Endothelial cell of umbilical vein (primary cell): ENCODE measurements around the gene FANCC. TPM values are rescaled to one million over a fixed set of nuclear protein-coding genes. Genes with fewer than 3 reads are reported as not detected.

Experiments
- BruUV-seq: library from RNA; stranded (reverse); fragments of 400-500 nt; replicated peaks from 2 replicates; lab custom pipeline; 2021; lab: Mats Ljungman, UMichigan
- CTCF ChIA-PET: fragments of 300-600, 350-600 bp; sonication (Branson Sonifier 250); formaldehyde crosslinking; loops from one replicate; lab custom pipeline; 2021; ENCODE audit warnings: antibody characterized with exemption, inconsistent platforms; lab: Charles Lee
- POLR2A ChIA-PET: fragments of 300-600, 350-600 bp; sonication (Branson Sonifier 250); formaldehyde crosslinking; loops from one replicate; lab custom pipeline; 2021; ENCODE audit warnings: antibody characterized with exemption, inconsistent platforms; lab: Charles Lee
- DNase-seq: peaks from one replicate; pipeline ENCODE4 v3.0.0-alpha.2; 2011; ENCODE audit warnings: low read depth, low spot score
- FAIRE-seq: peaks from 2 replicates; lab custom pipeline; 2011; peaks lifted over from hg19 to GRCh38; lab: Jason Lieb, UNC
- H2AFZ ChIP-seq: 2 replicates; pipeline ENCODE4 v1.6.0; 2012; ENCODE audit warnings: low read depth, low read length, control low read depth, inconsistent platforms
- H3K27ac ChIP-seq: 2 replicates; pipeline ENCODE4 v1.5.1; 2011; ENCODE audit warnings: low read depth, mild to moderate bottlenecking, control low read depth, low read length, moderate library complexity; ENCODE audit not compliant: insufficient read depth
- H3K27me3 ChIP-seq, 2 experiments: 2 replicates each; pipeline versions ENCODE4 v1.6.0 to v1.6.1; 2011; ENCODE audit warnings: low read length in 2 of 2, mixed read lengths in 1 of 2; ENCODE audit not compliant: control insufficient read depth in 2 of 2, insufficient read depth in 2 of 2
- H3K36me3 ChIP-seq, 2 experiments: 2 replicates in 1 of 2; 3 replicates in 1 of 2; pipeline ENCODE4 v1.5.1; 2011; ENCODE audit warnings: low read length in 2 of 2, mild to moderate bottlenecking in 1 of 2, moderate library complexity in 1 of 2; ENCODE audit not compliant: control insufficient read depth in 2 of 2, insufficient read depth in 2 of 2; ENCODE audit errors: extremely low read depth in 1 of 2
- H3K4me1 ChIP-seq: 3 replicates; pipeline ENCODE4 v1.5.1; 2011; ENCODE audit warnings: mild to moderate bottlenecking, low read length; ENCODE audit not compliant: control insufficient read depth, insufficient read depth; ENCODE audit errors: extremely low read depth
- H3K4me2 ChIP-seq: 2 replicates; pipeline ENCODE4 v1.6.1; 2011; ENCODE audit warnings: low read length, control low read depth, mixed read lengths; ENCODE audit not compliant: insufficient read depth
- H3K4me3 ChIP-seq, 3 experiments: fragments of 200-600 bp in 1 of 3; sonication (generic), shearing (Covaris generic) in 1 of 3; replicated peaks in 1 of 3; 2 replicates each; pipeline ENCODE4 v1.5.1; 2011 to 2016; ENCODE audit warnings: control low read depth in 3 of 3, low read length in 3 of 3, mild to moderate bottlenecking in 2 of 3, inconsistent platforms in 1 of 3, low read depth in 1 of 3, moderate library complexity in 1 of 3; ENCODE audit not compliant: insufficient read depth in 1 of 3
- H3K79me2 ChIP-seq: 2 replicates; pipeline ENCODE4 v1.6.0; 2012; ENCODE audit warnings: low read length, inconsistent platforms; ENCODE audit not compliant: control insufficient read depth, insufficient read depth
- H3K9ac ChIP-seq: replicated peaks from 2 replicates; pipeline ENCODE3; 2011; ENCODE audit warnings: low read length, control low read depth; ENCODE audit not compliant: insufficient read depth; ENCODE audit errors: extremely low read depth
- H3K9me1 ChIP-seq: replicated peaks from 3 replicates; pipeline ENCODE4 v1.6.0; 2011; ENCODE audit warnings: mild to moderate bottlenecking, low read length; ENCODE audit not compliant: control insufficient read depth, insufficient read depth; ENCODE audit errors: extremely low read depth
- H3K9me3 ChIP-seq: replicated peaks from 2 replicates; pipeline ENCODE4 v1.5.1; 2012; ENCODE audit warnings: low read length, inconsistent platforms; ENCODE audit not compliant: control insufficient read depth, insufficient read depth
- H4K20me1 ChIP-seq: replicated peaks from 2 replicates; pipeline ENCODE3; 2011; ENCODE audit warnings: mild to moderate bottlenecking, low read length; ENCODE audit not compliant: control insufficient read depth, insufficient read depth; ENCODE audit errors: extremely low read depth
- CTCF ChIP-seq, 2 donors: IDR thresholded peaks; 1 replicate in 1 of 2; 2 replicates in 1 of 2; pipeline ENCODE4 v1.5.1; 2011; ENCODE audit warnings: low read length in 2 of 2, mild to moderate bottlenecking in 2 of 2, moderate library complexity in 2 of 2, control low read depth in 1 of 2, inconsistent platforms in 1 of 2, low read depth in 1 of 2; ENCODE audit not compliant: insufficient read depth in 1 of 2; ENCODE audit errors: extremely low read depth in 1 of 2
- EZH2 ChIP-seq: IDR thresholded peaks from 2 replicates; pipeline ENCODE4 v1.6.1; 2012; ENCODE audit warnings: borderline replicate concordance, low read depth, mild to moderate bottlenecking, moderate library complexity, low read length, inconsistent platforms; ENCODE audit not compliant: severe bottlenecking
- FOS ChIP-seq: IDR thresholded peaks from 2 replicates; pipeline ENCODE4 v1.6.1; 2011; ENCODE audit warnings: mild to moderate bottlenecking, low read length, moderate library complexity, borderline replicate concordance; ENCODE audit not compliant: insufficient read depth
- GATA2 ChIP-seq: IDR thresholded peaks from 2 replicates; pipeline ENCODE4 v1.7.0; 2011; ENCODE audit warnings: low read depth, mild to moderate bottlenecking, moderate library complexity, mixed read lengths, low read length; ENCODE audit not compliant: insufficient read length, insufficient read depth
- JUN ChIP-seq: IDR thresholded peaks from 2 replicates; pipeline ENCODE4 v1.6.1; 2011; ENCODE audit warnings: borderline replicate concordance, low read depth; ENCODE audit not compliant: insufficient read length, insufficient read depth
- MAX ChIP-seq: IDR thresholded peaks from 2 replicates; pipeline ENCODE4 v1.6.1; 2011; ENCODE audit not compliant: insufficient read depth, insufficient read length
- MYC ChIP-seq: IDR thresholded peaks from one replicate; pipeline ENCODE4 v1.6.1; 2011; ENCODE audit warnings: mild to moderate bottlenecking, low read depth, low read length
- POLR2A ChIP-seq: IDR thresholded peaks from 2 replicates; pipeline ENCODE4 v1.6.1; 2012; ENCODE audit warnings: low read depth, mild to moderate bottlenecking, control low read depth, low read length
- POLR2AphosphoS5 ChIP-seq: IDR thresholded peaks from 2 replicates; pipeline ENCODE4 v1.6.1; 2012; ENCODE audit warnings: low read depth, mild to moderate bottlenecking, control low read depth, low read length, moderate library complexity; ENCODE audit not compliant: insufficient read depth
- dilution Hi-C: fragments of 300-500 bp; cut with MboI; formaldehyde crosslinking; loops from one replicate; pipeline ENCODE4 v1.15.0; 2019; ENCODE audit warnings: low sequenced_read_pairs; ENCODE audit not compliant: extremely low pct_ligation_motif_present
- intact Hi-C: fragments of 100-400 bp; cut with micrococcal nuclease; formaldehyde crosslinking; loops from one replicate; pipeline ENCODE4 v1.10.0; 2022
- polyA plus RNA-seq, 4 experiments: library from polyadenylated mRNA; depleted of rRNA in 3 of 4; stranded (reverse) in 3 of 4; unstranded in 1 of 4; fragments of >200 nt; gene quantifications; 2 replicates each; pipeline versions ENCODE4 v1.2.1 to v1.2.3, GENCODE V29; 2011 to 2012; ENCODE audit warnings: missing spikeins in 1 of 4
- total RNA-seq: library from RNA; stranded (reverse); gene quantifications from 2 replicates; pipeline ENCODE4 v1.2.3, GENCODE V29; 2021

Gene FANCC
- total and polyA plus RNA-seq, 2 donors (not counting 3 experiments of a cell fraction or from before 2014, with no cell fraction given): 5.7 to 13.1 TPM

DNA sequence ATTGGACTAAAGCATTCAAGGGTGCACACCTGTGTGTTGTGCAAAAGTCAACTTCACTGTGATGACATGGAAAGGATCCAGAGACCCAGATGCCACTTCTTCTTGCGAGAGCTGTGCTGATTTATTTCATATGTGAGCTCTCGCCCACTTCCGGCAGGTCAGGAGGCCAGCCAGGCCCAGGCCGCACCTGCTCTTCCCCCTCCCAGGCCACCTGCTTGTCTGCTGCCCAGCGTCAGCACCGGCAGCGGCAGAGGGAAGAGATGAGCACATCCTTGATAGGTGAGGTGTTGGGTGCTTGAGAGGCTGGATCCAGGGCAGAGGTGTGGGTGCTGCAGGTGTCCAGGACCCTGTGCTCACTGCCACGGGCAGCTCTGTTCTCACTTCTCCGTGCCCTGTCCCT is 242.9 kb downstream of the FANCC start:
- BruUV-seq: no TSS peak
- H3K4me1 ChIP-seq: no peaks in the 10 kb centered on the region
- TF ChIP-seq JUN: no peak
- no peak for TF ChIP-seq POLR2AphosphoS5
- TF ChIP-seq EZH2: no peak
- no peak for TF ChIP-seq FOS
- no peak for TF ChIP-seq MAX
- no peak for TF ChIP-seq POLR2A
- no peak for TF ChIP-seq CTCF (IDR thresholded peaks at IDR 0.05; ENCODE audit: extremely low read depth in 1 of 2, insufficient read depth in 1 of 2, low read depth in 1 of 2, low read length in 2 of 2)
- TF ChIP-seq MYC: no peak
- no peak for TF ChIP-seq GATA2
- ChIA-PET CTCF (interaction anchor here (1.3 kb wide), 1 partner anchor 291 kb away, joined by 4 read pairs; no protein-coding TSS in a partner anchor), POLR2A (no interaction called here)
- H3K9ac ChIP-seq: no peak overlapping the region
- no peaks in the 10 kb centered on the region for H3K9me1 ChIP-seq
- peaks cover 10% of the 10 kb centered on the region for H3K79me2 ChIP-seq
- no peak overlapping the region for H3K4me3 ChIP-seq
- H3K9me3 ChIP-seq: no peaks in the 10 kb centered on the region
- no peaks in the 10 kb centered on the region for H4K20me1 ChIP-seq
- H3K27ac ChIP-seq: no peak overlapping the region
- no peak overlapping the region for H2AFZ ChIP-seq
- intact Hi-C loops: no loop called here
- H3K36me3 ChIP-seq: peaks cover 0 to 12% of the 10 kb centered on the region in 2 experiments
- no peak for DNase-seq
- no peak for FAIRE-seq
- H3K27me3 ChIP-seq: no peaks in the 10 kb centered on the region
- H3K4me2 ChIP-seq: no peak overlapping the region
- dilution Hi-C loops: no loop called here
